DMS153 treated with DMSO at 0.1 percent for 48 hours (cell line): Measurements from ENCODE around the gene MPDZ.

Experiments used
- DNase-seq: peaks from one replicate; lab custom pipeline; 2025; ENCODE audit not compliant: unreplicated experiment; lab: John Stamatoyannopoulos, UW

The MPDZ gene

DNA sequence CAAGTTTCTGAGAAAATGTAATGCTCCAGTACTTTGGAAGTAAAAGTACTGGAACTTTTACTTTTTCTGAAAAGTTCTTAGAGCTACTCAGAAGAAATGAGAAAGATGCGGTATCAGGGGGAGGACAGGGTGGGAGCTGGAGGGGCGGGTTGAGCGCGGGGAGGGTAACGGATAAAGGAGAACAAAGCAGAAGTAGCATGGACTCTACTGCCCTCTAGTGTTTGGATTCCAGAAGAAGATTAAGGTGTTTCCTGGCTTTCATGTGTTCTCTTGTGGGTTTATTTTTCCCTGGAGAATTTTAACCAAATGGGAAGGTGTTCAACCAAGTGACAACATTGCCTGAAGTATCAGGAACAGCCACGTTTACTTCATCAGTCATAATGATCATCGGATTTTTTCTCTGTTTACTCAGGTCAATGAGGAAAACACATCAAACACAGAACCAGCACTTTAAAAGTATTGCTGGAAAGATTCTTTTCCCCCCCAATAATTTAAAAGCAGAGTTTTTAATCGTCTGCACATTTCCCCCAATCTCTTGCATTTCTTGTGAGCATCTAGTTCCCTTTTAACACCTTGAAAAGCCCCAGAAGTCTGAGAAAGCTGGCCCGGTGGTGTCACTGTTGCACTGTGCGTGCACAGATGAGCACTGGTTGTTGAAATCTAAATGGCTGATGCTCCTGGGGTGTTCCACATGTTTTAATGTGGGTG is 190.6 kb downstream of the MPDZ start:
- peak; percentile 47 for DNase-seq

DNA sequence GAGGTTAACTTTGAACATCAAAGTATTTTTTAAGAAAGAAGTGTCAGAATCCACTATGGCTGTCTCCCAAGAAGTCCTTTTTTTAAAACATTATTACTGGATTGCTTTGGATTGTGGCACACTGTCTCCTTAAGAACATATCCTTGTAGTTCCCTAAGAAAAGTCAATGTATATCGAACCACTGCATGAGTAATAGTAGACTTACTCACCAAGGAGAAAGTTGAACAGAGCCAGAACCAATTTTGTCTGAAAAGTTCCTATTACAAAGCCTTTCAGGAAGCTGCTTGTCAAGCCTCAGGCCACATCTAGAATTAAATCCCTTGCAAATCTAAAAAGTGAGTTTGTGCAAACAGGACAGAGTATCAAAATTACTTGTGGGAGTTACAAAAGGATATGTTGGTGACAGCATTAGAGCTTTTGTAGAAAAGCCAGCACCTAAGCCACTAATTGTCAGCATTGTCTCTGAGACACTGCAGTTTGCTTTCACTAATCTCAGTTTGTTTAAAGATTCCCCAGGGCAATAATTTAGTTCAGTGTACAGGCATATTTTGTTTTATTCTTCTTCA is 195.4 kb downstream of the MPDZ start:
- DNase-seq = no peak

DNA sequence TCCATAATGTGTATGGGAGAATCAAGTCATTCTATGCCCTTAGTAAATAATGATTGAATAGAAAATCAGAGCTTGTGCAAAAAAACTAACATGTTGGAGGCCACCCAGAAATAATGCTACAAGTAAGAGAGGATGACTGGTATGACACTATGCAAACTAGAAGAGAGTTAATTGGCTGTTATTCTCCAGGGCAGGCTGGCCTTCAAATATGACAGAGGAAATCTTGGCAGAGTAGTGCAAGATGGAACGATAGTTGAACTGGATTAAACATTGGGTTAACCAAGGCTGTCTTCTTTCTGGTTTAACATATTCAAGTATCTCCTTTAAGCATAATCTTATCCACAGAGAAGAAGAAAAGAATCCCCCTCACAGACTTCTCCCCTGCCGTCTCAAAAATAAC is 196.1 kb downstream of the MPDZ start:
- no peak for DNase-seq

DNA sequence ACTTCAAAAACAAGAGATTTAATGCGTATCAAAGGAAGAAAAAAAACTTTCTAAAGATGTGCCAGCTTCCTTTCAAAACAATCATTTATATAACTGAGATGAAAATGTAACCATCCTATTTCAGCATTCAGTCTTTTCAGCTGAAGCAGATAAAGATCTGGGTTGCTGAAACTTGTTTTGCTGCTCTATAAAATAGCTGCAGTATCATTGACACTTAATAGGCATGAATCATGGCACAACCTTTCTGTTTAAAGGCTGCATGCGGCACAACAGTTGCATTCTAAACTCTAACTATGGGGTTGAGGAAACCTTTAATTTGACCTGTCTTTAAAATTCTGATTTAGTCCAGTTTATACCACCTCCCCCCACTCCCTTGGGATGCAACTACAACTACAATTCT is 196.7 kb downstream of the MPDZ start:
- no peak for DNase-seq

DNA sequence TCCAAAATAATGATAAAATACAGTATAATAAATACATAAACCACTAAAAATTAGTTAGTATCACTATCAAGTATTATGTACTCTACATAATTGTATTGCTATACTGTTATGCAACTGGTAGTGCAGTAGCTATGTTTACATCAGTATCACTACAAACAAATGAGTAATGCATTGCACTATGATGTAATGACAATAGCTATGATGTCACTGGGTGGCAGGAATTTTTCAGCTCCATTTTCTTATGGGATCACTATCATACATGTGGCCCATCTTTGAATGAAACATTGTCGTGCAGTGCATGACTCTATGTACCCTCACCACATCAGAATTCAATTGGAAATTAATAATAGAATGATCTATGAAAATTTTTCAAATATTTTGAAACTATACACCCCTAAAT is 201.3 kb downstream of the MPDZ start:
- DNase-seq = no peak

DNA sequence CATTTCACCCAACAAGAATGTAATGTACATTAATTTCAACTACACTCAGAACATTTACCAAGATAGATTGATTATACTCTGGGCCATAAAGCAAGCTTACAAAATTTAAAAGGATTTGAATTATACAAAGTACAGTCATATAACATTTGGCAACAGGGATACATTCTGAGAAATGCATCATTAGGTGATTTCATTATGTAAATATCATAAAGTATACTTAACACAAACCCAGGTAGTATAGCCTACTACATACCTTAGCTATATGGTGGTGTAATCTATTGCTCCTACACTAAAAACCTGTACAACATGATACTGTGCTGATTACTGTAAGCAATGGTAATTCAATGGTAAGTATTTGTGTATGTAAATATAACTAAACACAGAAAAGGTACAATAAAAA is 202.9 kb downstream of the MPDZ start:
- DNase-seq = no peak

DNA sequence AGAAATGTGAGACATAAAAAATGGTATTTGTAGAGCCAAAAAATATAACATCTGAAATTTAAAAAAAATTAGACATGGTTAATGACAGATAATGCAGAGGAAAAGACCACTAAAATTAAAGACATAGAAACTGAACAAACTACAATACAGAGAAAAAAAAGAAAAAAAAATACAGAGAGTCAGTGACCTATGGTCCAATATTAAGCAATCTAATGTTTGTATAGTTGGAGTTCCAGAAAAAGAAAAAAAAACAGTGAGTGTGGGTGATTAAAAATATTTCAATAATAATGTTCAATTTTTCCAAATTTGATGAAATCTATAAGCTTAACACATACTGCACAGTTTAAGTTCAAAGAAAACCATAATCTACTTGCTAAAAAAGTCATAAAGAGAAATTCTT is 207.6 kb downstream of the MPDZ start:
- no peak for DNase-seq

DNA sequence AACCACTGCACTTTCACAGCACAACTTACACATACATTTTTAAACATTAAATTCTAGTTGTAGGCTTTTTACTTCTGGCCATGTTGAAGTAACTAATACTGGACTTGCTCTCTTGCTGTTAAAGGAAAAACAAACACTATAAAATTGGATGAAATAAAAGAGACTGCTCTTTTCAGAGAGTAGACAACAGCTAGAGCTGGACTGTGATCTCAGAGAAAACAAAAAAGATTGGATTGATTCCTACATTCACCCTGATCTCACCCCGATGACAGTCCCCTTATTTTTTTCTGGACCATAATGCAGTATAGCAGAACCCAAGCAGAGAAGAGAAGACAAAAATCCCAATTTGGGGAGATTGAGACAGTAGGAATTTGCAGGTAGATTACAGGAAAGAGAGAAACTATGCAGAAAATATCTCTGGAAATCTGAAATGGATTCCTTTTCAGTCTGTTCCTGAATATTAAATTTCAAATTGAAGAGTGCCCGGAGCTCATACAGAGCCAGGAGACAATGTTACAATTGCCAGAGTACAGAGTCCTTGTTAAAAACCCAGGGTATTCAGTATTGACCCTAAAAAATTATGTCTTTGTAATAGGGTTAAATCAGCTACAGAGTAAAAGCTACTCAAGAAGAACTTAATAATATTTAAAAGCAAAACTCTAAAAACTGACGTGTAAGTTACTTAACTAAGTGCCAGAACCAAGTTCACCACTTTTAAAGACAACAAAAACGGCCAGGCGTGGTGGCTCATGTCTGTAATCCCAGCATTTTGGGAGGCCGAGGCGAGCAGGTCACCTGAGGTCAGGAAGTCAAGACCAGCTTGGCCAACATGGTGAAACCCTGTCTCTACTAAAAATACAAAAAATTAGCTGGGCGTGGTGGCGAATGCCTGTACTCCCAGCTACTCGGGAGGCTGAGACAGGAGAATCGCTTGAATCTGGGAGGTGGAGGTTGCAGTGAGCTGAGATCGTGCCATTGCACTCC is 208.6 kb downstream of the MPDZ start:
- peak; percentile 43 for DNase-seq

DNA sequence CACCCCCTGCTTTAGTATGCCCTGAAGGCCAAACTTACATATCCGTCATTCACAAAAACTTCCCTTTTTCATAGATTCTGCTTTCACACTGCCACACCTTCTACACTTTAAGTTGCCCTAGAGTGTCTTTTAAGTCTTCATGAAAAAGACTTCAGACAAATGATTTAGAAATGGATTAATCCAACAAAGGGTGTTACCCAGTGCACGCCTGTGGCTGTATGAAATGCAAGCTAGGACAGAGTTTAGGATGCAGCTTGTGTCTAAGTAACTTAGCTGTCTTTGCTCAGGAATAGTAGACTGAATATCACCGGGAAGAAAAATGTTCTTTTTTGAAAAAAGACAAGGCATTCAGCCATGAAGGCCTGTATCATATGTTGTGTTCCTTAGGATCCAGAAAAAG is 210.0 kb downstream of the MPDZ start:
- no peak for DNase-seq

DNA sequence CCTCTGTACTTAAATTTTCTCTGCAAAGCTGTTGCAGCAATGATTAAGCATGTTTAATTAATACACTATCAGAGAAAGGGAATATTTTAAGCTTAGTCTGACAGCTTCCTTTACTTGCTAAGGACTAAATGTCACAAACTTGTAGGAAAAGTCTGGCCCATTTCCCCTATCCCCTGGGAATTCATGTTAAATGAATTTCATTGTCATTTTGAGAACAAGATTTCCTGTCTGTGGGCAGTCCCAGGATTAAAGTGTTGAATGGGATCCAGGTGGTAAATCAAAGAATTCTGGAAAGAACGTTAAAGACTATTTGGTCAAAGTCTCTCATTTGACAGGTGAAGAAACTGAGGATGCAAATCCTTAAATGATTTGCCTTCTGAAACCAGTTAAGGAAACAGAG is 214.8 kb downstream of the MPDZ start:
- no peak for DNase-seq

DNA sequence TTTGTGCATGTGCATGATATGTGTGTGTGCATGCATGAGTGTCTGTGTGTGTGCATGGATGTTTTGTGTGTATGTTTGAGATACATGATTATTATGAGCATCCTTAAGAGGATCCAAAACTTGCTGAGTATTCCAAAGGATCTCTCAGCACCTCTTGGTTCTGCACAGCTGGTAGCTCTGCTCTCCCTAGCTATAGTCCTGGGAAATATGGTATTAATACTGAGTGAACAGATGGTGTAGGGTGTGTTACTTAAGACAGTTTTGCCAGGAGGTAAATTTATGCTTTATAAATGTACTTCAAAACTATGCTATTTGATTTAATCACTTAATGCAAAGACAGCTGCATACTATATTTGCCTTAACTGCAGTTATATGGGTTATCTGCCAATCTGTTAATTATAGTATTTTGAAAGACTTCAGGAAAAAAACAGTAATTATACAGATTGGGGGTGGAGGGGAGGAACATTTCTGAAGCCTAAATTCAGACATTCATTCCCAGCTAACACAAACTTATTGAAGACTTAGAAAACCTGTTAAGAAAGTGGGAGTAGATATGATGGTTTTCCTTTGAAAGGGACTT is 215.5 kb downstream of the MPDZ start:
- no peak for DNase-seq

DNA sequence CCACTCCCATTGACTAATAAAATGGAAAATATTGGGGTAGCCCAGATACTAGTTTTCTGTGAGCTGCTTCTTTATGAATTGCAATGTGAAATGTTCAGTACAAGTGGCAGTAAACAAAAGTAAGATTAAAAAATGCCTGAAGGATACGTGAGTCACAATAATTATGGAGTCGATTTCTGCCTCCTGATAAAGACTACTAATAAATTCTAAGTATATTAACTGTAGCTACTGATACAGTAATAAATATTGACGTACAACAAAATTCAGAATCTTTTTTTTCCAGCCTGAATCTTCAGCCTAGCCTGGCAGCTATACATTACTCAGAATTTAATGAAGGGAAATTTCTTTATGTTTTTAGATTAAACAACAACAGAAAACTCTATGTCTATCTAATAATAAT is 218.1 kb downstream of the MPDZ start:
- DNase-seq = no peak
